Measurements from ENCODE around the gene TET2. TPM values are rescaled to one million over a fixed set of nuclear protein-coding genes. Genes with fewer than 3 reads are reported as not detected.

TET2 gene
- total RNA-seq, 1 experiment from 2014 or later: 9.9 TPM

DNA sequence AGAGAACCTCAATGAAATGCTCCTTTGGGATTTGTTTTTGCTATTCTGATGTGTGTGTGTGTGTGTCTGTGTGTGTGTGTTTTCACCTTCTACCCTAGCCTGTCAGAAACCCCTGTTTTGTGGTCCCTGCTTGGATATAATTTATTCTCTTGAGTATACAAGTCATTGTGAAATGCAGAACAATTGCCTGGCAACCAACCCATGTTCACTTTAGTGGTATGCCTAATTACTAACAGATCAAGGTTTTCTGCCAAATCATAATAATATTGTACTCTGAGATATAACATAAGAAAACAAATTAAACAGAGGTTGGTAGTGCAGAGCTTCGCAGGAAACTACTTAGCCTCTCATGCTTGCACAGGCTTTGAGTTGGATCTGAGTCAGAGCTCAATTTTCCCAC lies 7.0 kb upstream of the TET2 start:
- DNase-seq (ENCODE audit: extremely low read depth, low read depth): no peak

DNA sequence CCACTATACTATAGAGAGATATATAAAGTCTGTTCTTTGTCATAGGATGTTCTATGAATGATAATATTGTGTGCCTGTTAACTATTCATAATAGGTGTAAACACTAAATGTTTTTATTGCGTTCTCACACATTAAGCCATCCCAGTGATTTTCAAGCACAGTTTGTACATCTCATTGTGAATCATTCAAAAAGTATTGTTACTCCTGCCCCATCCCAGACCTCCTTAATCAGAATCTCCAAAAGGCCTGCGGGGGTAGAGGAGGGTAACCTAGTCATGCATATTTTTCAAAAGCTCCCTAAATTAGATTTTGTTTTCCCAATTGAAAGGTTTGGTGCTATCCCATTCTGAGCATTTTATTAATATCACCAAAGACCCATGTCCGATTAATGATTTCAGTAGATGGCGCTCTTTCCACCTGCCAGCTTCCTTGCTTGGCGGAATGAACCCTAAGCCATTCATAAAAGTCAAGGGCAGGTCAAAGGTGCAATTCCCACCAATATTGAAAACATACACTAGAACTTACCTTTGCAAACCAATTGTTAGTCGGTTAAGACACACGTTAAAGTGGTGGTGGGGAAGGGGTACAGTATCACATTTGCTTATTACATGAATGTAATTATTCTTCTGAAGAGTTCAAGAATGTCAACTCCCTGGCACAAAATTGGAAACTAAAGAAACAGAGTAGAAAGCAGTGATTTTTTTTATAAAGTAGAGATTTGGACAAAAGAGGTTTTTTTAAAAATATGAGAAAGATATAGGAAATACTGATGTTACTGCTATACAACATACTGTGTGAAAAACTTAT lies 5.8 kb upstream of the TET2 start:
- DNase-seq (ENCODE audit: extremely low read depth, low read depth): peak; percentile 36

DNA sequence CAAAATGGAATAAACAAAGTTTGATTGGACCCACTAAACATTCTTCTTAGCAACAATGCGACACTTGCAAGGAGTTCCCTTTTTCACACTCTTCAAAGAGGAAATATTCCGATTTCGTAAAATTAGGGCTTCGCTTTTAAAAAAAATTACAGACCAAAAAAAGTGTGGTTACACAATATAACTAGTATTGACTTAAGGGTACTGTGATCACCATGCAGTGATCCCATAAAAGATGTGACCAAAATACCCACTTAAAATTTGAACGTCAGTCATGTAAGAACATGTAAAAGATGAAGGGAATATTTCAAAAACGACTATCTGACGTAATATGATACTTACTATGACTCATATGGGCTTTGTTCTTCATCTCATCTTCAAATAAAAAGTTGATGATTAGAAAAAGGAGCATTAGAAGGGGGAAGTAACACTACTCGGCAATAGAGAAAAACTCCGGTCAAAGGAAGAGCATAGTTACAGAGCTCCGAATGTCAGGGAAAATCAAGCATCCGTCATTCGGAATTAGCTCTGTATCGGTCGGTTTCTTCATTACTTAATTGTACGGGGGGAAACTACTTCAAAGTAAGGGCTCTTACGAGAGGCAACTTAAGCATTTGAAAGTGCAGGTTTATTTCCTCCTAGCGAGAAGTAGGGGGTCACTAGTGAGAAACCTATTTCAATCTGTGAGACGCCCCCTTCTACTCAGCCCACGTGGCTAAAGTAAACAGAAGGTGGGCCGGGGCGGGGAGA lies 1.3 kb upstream of the TET2 start:
- no peak for DNase-seq (ENCODE audit: extremely low read depth, low read depth)

DNA sequence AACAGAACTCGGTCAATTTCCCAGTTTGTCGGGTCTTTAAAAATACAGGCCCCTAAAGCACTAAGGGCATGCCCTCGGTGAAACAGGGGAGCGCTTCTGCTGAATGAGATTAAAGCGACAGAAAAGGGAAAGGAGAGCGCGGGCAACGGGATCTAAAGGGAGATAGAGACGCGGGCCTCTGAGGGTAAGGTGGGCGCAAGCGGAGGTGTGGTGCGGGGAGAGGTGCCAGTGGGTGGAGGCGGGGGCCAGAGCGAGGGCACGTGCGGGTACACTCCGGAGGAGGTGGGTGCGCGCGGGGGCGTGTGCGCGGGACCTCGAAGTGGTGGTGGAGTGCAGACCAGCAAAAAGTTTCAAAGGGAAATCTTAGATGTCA lies 787 bp upstream of the TET2 start:
- DNase-seq (ENCODE audit: extremely low read depth, low read depth): no peak

DNA sequence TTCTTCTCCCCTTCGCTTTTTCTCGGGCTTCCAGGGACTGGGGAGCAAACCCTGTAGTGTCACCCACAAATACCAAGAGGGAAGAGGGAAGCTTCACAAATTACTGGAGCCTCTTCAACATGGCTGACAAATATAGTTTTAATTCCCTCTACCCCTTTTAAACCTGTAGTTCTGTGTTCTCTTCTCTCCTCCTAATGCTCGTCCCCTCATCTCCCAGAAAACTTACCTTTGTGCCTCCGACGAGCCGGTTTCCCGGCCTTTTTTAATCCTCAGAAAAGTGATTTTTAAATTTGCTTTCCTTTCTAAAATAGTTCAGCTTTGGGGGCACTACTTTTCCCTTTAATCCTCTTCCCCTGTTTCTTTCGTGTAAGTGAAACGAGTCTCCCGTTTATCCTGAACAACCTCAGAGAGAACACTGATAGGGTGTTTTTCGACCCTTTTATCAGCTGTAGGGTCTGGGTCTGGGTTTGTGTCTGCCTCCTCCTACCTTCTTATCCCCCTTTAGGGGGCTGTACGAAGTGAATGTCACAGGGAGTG lies 408 bp downstream of the TET2 start:
- DNase-seq (ENCODE audit: extremely low read depth, low read depth): no peak

DNA sequence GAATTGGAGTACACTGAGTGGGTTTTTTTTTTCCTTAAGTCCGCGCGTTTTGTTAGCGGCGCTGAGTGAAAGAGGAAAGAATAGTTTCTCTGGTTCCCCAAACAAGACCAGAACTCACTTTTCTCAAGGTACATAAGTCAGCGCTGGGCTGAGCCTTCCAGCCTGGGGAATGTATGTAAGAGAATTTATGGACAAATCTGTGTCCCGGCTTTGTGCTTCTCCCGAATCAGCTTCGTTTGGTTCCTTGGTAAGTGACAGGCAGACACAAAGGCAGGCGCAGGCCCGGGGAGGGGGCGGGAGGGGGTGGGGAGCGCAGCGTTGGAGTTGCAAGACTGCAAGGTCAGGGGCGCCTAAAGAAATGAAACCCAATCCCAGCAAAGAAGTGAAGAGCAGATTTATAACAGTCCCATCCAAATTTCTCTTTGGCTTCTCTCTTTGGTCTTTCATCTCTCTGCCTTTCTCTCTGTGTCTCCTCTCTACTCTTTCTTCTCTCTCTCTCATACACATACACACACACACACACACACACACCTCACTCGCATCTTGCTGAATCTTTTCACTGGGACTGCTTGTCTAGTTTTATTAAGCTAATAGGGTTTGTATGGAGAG lies 981 bp downstream of the TET2 start:
- DNase-seq (ENCODE audit: extremely low read depth, low read depth): no peak

DNA sequence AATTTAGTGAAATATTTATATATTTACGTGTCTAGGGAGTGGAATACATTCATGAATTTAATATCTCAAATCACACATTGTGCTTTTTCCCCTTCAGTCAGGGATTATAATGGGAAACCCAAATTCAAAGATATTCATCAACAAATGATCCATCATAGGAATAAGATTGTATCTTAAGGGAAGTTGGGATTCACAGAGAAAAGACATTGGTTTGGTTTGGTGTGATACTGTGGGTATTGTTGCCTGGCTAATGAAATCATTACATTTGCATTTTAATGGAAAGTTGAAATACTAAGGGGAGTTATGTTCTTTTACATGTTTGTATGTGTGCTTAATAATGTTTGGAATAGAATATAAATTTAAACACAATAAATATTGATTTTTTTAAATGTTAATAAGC lies 1.7 kb downstream of the TET2 start:
- DNase-seq (ENCODE audit: extremely low read depth, low read depth): no peak

DNA sequence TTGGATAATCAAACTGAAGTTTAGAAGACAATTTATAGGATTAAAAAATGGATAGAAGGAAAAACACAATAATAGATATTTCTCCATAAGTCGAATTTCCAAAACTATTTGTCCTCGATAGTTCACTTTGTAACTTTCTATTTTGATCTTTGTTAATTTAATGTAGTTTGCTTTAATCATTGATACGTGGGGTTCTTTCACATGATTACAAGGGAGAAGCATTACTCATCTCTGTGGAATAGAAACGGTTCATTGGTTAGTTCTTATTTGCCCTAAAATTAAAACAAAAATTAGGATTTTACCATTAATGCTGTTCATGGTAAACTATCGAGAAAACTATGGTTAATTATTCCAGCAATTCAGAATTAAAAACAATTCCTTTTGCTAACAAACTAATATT lies 2.1 kb downstream of the TET2 start:
- no peak for DNase-seq (ENCODE audit: extremely low read depth, low read depth)

DNA sequence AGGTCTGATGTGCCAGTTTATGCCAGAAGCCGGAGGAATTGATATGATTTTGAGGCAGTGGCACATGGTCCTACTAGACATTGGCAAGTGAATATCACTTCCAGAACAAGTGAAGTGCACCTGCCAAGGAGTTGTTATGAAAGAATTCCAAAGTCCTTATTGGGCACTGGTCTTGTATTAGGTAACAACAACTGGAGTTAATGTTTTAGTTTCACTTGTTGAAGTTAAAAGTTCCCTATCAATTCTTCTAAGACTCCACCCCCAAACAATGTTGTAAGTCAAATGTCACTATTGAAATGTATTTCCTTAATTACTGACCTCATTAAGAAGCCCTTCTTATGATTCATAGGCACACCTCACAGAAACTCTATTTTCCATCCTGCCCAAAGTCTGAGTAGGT lies 3.1 kb downstream of the TET2 start:
- DNase-seq (ENCODE audit: extremely low read depth, low read depth): no peak

DNA sequence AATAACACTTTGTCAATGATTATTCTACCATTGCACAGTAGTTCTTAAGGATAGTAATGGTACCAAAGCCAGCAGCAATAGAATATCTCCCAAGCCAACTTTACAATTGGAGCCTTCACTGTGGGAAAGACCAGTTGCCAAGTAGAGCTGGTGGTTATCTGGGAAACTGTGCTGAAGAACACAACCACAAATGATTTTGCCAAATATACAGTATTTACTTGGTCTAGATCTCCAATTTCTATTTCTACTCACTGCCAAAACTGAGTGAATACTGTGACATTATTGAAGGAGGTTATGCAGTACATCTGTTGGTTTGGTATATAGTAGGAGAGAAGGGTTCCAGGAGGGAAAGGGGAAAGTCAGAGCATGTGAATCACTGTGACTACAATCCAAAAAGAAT lies 3.8 kb downstream of the TET2 start:
- DNase-seq (ENCODE audit: extremely low read depth, low read depth): no peak

DNA sequence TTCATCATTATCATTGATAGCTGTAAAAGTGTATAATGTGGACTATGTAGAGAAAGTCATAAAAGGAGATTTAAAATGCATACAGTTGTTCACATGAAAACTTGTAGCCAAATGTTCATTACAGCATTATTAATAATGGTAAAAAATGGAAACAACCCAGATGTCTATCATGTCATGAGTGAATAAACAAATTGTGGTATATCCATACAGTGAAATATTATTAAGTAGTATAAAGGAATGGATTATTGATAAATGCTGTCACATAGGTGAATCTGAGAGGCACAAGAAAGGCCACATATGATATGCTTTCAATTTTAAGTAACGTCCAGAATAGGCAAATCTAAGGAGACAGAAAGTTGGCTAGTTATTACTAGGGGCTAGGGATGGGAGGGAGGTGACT lies 7.1 kb downstream of the TET2 start:
- no peak for DNase-seq (ENCODE audit: extremely low read depth, low read depth)

DNA sequence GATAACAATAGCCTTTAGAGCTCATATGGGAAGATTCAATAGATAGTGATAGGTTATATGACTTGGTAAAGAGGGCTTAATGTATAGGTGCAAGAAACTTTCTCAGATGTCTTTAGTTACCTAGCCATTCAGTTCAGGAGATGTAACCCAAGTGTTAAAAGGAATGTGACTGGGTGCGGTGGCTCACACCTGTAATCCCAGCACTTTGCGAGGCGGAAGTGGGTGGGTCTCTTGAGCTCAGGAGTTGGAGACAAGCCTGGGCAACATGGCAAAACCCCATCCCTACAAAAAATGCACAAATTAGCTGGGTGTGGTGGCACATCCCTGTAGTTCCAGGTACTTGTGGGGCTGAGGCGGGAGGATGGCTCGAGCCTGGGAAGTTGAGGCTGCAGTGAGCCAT lies 7.9 kb downstream of the TET2 start:
- DNase-seq (ENCODE audit: extremely low read depth, low read depth): no peak

DNA sequence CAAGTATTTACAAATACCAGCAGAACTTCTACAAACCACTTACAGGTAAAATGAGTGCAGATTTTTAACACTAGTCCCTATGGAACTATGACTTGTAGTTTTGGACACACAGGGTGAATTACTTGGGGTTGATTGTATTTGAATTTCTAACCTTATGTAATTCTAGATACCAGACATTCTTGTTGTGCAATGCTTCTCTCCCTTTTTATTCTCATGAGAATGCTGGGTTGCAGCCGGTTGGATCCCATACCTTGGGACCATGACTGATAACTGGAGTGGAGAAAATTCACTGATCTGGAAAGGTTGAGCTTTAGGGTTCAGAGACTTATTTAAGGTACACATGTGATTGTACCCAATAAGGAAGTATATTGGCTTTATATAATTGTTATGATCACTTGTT lies 8.8 kb downstream of the TET2 start:
- DNase-seq (ENCODE audit: extremely low read depth, low read depth): no peak

DNA sequence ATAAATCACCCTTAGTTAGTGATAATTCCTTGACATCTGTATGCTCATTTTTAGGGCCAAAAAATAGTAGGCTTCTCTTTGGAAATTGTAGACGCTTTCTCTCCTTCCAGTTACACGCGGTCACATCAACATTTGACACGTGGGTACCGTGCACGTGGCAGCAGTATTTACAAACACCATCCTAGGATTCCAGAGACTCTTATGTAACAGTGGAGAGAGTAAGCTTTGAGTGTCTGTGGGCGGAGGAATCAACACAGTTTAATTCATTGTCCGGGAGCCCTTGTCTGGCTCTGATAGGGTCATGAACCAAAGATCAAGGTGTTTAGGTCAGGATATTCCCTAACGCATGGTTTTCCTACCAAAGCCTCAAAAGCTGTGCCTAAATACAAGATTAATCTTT lies 12.2 kb downstream of the TET2 start:
- DNase-seq (ENCODE audit: extremely low read depth, low read depth): no peak

DNA sequence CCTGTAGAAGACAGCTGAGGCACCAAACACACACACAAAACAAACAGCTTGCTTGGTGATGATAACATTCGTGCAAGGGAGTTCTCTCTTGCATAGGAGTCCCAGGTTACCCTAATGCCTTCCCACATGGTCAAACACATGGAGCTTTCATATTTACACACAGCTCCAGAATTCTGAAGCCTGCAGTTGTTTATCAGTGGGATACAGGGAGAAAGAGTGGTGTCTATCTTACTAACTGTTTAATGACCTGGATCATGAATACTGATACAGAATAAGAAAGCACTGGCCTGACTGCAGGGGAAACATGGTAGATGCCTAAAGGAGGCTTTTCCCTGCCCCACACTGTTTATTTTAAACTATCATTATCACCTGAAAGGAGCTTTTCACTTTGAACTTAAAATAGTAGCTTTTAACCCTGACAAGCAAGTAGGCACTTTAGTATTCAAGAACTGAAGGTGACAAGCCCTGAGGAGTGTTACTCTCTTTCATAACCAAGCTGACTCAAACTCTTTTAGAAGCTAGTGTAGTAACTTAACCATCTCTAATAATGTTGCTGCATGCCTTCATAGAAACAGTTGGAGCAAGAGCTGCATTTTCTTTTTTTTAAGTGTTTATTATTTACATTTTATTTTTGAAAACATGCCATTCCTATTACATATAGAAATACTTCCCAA lies 15.6 kb downstream of the TET2 start:
- DNase-seq (ENCODE audit: extremely low read depth, low read depth): no peak

DNA sequence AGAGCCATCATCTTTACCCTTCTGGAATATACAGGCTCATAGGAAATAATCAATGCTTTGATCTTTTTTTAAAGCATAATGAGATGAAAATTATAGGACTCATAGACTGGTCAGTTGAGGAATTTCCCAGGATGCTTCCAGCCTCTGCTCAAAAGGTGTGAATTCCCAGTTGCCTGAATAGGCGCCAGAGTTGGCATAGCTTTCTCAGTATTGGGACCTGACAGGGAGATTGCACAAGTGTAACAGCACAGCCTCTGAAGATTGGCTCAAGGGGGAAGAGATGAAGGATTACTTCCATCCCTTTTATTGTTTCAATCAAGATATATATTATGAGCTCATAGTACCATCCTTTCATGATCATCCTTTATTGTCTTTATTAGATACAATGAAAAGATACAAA lies 17.9 kb downstream of the TET2 start:
- DNase-seq (ENCODE audit: extremely low read depth, low read depth): no peak

DNA sequence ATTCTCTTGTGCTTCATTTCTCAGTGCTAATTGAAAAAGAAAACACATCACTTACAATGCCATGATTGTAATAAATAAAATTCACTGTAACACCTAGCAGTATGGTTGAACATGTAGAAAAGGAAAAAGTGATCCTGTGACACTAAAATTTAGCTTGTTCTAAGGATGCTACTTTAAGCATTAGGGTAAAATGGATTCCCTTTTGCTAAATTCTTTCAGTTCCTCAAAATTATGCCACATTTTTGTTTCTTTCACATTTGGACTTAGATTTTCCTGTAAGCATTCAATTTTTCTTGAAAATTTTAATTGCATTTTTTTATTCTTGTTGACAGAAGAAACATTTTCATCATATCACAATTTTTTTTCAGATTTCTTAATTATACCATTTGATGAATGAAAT lies 19.4 kb downstream of the TET2 start:
- no peak for DNase-seq (ENCODE audit: extremely low read depth, low read depth)

DNA sequence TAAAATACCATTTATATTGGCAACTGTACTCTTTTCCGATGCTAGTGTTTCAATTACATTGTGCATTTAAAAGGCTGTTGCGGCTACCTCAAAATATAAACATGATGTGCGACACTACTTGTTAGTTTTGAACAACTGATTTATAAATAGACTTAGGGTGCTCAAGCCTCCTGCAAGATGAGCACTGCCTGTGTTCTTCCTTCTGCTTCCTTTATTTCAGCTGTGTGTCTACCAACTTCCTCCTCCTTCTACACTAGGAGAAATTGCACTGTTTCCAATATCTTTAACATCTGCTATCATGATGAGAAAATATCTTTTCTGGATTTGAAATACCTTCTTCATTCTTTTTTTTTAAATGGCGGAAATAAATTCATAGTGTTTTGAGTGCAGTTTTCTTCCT lies 24.0 kb downstream of the TET2 start:
- DNase-seq (ENCODE audit: extremely low read depth, low read depth): no peak

DNA sequence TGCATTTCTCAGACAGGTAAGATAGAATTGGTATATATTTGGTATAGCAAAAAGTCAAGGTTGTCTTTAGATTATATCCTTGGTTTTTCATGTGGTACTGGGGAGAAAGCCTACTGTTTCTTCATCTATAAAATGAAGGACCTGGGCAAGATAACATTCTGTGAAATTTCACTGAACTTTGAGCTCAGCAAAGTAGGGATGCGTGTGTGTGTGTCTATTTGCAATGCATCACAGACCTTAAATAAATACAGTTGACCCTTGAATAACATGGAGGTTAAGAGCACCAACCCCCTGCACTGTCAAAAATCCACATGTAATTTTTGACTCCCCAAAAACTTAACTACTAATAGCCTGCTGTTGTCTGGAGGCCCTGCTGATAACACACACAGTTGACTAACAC lies 25.2 kb downstream of the TET2 start:
- DNase-seq (ENCODE audit: extremely low read depth, low read depth): no peak

DNA sequence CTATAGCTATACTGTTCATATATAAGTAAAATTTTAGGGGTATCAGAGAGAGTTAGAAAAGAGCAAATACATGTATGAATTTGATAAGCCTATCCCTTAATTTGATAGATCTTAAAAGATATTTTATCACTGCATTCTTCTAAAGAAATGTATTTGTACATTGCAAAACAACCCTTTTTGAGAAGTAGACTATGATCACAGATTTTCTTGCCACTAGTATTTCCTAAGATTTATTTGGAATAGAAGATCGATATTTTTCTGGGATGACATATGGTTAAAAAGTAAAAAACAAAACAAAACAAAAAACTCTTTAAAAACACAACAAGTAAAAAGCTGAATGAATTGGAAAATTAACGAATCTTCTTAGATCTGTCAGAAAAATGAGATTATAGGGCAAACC lies 27.4 kb downstream of the TET2 start:
- no peak for DNase-seq (ENCODE audit: extremely low read depth, low read depth)

All from NCI-H460 (cell line).